Measurements from ENCODE around the gene LBH.

DNA sequence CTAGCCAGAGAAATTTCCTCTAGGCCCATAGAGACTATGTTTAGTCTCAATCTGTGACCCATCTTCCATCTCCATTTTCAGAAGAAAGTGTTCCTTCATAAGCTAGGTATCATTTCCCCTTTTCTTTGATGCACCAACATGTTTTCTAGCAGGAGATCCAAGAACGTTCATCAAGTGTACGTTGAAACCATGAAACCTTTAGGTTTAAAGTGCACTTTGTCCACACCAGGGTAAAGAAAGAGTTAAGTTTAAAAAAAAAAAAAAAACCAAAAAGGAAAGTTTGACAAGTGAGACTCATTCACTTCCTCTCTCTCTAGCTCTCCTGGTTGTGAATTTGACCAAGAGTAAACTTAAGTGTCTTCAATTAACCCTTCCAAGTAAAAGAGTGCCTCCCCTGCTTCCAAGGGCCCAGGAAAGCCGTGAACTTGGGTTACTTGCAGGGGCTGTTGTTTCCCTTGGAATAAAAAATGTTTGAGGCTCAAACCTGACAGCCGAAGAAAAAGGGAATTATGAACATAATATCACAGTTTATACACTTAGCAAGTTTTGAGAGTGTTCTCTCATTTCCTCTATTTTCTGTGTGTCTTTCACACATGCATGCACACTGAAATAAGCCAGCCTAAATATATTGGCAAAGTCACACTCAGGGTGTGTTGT, 56.7 kb downstream of the LBH start:
- TF ChIP-seq FOXM1 (IDR thresholded peaks at IDR 0.05; ENCODE audit: borderline replicate concordance) (no peak), HDGF (IDR thresholded peaks at IDR 0.05; ENCODE audit: borderline replicate concordance) (no peak), FOXA1 (IDR thresholded peaks at IDR 0.05) (no peak), SUZ12 (IDR thresholded peaks at IDR 0.05) (no peak), TARDBP (IDR thresholded peaks at IDR 0.05) (no peak), ARNT (IDR thresholded peaks at IDR 0.05) (no peak)

All from HEK293T (cell line).